ENCODE measurements around the gene STK38.

DNA sequence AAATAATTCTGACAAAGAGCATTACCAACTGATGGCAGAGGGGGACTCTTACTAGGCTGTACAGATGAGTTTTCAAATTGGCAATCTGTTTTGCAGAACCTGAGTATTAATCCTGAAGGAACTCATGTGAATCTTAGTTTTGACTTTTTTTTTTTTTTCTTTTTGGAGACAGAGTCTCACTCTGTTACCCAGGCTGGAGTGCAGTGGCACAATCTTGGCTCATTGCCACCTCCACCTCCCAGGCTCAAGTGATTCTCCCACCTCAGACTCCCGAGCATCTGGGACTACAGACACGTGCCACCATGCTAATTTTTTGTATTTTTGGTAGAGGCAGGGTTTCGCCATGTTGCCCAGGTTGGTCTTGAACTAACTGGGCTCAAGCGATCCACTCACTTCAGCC is 55.2 kb downstream of the STK38 start:
- TF ChIP-seq SPI1 (IDR thresholded peaks at IDR 0.05; ENCODE audit: low read depth, low read length) (no peak), POLR2AphosphoS5 (IDR thresholded peaks at IDR 0.05; ENCODE audit: low read depth, low read length) (no peak)

Data from GM12891 (cell line).